ENCODE results near the gene POLR1C.
"Not testable (repeated sequence)": the region's sequence is repeated elsewhere in the genome, so short reads cannot be mapped to it uniquely, and the experiment has no call there.

Gene POLR1C

DNA sequence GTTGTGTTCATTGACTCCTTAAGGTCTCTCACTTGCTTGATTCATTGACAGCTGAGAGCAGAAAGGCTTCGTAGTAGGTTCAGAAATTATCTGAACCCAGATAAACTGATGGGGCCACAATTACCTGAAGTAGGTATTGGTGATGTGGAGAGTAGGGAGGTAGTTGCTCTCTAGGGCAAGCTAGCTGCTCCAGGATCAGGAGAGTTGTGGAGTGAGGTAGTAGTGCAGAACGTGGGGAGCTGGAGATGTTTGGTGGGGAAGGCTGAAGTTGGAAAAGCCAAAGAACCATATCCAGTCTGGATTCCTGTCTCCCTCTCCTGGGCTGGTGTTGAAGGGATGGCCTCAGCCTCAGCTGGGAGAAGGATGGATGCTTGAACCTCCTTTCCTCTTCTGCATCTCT lies 23.7 kb upstream of the POLR1C start:
- no peak for DNase-seq

GRCh38 chr6:43493833-43494232 lies 23.1 kb upstream of the POLR1C start:
- DNase-seq, result no peak

DNA sequence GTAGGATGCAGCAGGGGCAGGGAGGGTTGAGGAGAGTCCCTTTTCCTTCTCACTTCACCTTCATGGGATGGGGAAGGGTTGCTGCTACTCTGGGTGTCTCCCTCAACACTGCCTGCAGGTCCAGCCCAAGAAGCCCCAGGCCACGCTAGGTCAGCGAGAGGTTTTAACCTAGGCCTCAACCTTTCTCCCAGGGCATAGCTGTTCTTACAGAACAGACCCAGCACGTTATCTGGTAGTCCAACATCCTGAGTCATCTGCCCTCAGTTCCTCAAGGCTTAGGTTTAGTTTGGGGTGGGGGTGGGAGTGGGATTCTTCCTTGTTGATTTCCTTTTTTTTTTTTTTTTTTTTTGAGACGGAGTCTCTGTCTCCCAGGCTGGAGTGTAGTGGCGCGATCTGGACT lies 22.6 kb upstream of the POLR1C start:
- DNase-seq, result no peak

- no peak for DNase-seq
These were observed 22.1 kb upstream of the POLR1C start for GRCh38 chr6:43494766-43495165.

GRCh38 chr6:43495409-43495941 lies 21.4 kb upstream of the POLR1C start:
- DNase-seq, result no peak

DNA sequence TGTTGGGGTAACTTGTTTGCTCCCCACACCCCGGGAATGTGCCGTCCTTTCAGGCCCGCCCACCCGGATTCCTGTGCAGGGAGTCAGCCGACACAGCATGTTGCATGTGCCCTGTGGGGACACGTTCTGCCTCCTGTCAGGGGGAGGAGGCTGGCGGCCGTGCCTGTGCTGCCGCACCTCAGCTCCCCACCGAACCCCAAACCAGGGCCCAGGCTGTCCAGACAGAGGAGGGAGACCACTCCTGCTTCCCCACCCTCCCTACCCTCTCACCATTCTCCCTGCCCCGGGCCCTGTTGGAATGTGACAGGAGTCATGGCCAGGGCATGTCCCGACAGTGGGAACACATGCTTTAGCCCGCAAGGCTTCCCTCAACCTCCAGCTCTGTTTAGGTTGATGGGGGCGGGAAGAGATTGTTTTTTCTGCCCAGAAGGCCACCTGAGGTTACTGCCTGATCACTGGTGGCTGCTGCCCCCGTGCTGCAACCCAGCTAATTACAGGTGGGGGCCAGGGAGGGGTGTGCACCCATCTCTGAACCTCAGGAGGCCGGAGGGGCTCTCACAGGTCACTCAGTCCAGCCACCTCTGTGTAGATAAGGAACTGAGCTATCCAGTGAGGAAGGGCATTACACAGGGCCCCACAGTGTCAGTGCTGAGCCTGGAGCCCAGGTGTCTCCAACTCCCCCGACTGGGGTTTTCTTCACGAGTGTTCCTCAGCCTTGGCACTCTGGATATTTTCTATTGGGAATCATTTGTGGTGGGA lies 20.3 kb upstream of the POLR1C start:
- DNase-seq, result no peak

GRCh38 chr6:43497129-43497396 lies 19.8 kb upstream of the POLR1C start:
- no peak for DNase-seq

GRCh38 chr6:43497689-43498088 lies 19.2 kb upstream of the POLR1C start:
- no peak for DNase-seq

DNA sequence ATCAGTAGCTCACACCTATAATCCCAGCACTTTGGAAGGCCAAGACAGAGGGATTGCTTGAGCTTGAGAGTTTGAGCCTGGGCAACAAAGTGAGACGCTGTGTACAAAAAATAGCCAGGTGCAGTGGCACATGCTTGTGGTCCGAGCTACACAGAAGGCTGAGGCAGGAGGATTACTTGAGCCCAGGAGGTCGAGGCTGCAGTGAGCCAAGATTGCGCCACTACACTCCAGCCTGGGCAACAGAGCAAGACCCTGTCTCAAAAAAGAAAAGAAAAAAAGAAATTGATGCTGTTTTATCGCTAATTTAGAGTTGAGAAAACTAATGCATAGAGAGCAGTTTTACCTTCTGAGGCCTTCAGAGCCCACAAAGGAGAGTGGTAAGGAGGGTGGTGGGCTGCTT lies 18.6 kb upstream of the POLR1C start:
- DNase-seq, result not testable (repeated sequence)

DNA sequence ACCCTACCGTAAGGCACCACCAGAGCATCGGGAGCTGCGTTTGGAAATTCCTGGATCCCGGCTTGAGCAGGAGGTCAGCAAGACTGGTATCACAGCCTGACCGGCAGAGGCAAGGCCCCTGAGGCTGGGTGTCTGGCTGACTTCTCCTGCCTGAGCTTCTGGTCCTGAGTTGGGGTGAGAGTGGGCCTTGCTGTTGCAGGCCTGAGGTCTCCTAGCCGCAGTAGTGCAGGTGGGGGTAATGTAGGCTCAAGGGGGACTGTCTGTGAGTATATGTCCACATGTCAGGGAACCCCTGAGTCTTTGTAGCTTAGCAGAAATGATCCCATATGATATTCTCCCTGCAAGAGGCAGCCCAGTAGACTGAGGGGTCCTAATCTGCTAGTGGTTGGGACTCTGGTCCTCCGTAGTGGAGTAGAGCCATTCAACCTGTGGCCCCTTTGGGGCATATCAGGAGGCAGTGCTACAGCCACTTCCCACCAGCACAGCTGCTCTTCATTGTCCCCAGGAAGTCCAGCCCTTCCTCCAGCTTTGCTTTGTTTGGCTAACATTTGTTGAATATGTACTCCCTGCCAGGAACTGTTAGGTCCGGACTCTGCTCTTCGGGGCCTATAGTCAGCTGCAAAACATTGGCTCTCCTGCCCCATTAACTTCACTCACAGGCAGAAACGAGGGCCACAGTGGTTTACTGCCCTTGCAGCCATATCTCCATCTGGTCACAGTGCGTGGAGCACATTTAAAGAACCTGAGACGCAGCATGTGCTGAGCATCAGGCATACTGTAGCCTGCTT lies 17.7 kb upstream of the POLR1C start:
- no peak for DNase-seq

DNA sequence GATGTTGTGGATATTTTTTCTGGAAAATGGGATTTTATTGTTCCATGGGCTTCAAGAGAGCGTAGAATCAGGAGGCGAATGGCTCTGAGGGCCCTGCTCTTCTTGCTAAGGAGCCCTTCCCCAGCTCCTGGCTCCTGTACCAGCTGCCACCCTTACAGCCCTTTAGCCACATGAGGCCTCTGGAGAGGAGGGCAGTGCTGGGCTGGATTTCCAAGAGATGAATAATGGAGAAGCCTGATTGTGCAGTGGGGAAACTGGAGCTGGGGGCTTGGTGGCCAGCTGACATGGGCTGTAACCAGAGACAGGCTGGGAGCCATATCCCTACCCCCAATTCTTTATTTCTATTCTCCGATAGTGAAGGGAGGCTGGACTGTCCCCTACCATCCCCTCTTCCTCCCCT lies 16.0 kb upstream of the POLR1C start:
- DNase-seq, result no peak

GRCh38 chr6:43502666-43503065 lies 14.2 kb upstream of the POLR1C start:
- DNase-seq, result no peak

GRCh38 chr6:43503443-43503842 lies 13.4 kb upstream of the POLR1C start:
- DNase-seq, result no peak

DNA sequence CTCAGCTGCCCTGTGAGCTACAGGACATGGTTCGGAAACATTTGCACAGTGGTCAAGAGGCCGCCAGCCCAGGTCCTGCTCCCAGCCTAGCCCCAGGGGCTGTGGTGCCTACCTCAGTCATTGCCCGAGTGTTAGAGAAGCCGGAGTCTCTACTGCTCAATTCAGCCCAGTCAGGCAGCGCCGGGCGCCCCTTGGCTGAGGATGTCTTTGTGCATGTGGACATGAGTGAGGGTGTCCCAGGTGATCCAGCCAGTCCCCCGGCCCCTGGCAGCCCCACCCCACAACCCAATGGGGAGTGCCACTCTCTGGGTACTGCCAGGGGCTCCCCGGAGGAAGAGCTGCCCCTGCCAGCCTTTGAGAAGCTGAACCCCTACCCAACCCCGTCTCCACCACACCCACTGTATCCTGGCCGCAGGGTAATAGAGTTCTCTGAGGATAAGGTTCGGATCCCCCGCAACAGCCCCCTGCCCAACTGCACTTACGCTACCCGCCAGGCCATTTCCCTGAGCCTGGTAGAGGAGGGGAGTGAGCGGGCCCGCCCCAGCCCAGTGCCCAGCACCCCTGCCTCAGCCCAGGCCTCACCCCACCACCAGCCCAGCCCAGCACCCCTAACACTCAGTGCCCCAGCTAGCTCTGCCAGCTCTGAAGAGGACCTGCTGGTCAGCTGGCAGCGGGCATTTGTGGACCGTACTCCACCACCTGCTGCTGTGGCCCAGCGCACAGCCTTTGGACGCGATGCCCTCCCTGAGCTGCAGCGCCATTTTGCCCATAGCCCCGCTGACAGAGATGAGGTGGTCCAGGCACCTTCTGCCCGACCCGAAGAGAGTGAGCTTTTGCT lies 11.9 kb upstream of the POLR1C start:
- DNase-seq, result no peak

DNA sequence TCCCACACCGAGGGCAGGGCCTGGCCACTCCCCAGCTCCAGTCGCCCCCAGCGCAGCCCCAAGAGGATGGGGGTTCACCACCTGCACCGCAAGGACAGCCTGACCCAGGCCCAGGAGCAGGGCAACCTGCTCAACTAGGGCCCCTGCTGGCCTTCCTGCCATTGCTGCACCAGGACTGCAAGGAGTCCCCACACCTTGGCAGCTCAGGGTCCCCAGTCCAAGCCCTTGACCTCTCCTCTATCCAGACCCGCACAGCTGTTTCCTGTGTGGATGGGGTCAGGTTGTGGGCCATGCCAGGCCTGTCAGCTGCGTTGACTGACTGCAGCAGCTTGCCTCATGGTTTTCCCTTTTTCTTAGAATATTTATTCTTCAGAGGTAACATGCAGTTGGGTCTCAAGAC lies 11.2 kb upstream of the POLR1C start:
- no peak for DNase-seq

GRCh38 chr6:43506171-43506570 lies 10.7 kb upstream of the POLR1C start:
- no peak for DNase-seq

- peak; percentile 11 for DNase-seq
These were observed 10.0 kb upstream of the POLR1C start for GRCh38 chr6:43506667-43507471.

GRCh38 chr6:43508481-43509141 lies 8.3 kb upstream of the POLR1C start:
- DNase-seq, result no peak

GRCh38 chr6:43509142-43509983 lies 7.5 kb upstream of the POLR1C start:
- DNase-seq, result no peak

- DNase-seq, result peak; percentile 83
These were observed 6.7 kb upstream of the POLR1C start, which contains the start of gene LRRC73 for GRCh38 chr6:43509984-43510826. LRRC73 (minus strand) TSS chr6:43510346; CDS start chr6:43509785, 561 bp downstream.

Data from GOT3 (cell line).